Measurements from ENCODE around the gene NOXO1.

Gene NOXO1

GRCh38 chr16:1979271-1980029 is 1.8 kb downstream of the NOXO1 start:
- DNase-seq, result no peak

GRCh38 chr16:1978476-1979120 is 2.7 kb downstream of the NOXO1 start:
- DNase-seq, result no peak

GRCh38 chr16:1977875-1978268 is 3.4 kb downstream of the NOXO1 start:
- DNase-seq, result no peak

GRCh38 chr16:1976951-1977874 is 4.1 kb downstream of the NOXO1 start:
- no peak for DNase-seq

GRCh38 chr16:1976216-1976520 is 5.1 kb downstream of the NOXO1 start:
- no peak for DNase-seq

- no peak for DNase-seq
These were observed 5.6 kb downstream of the NOXO1 start for GRCh38 chr16:1975432-1976215.

GRCh38 chr16:1974157-1975070 is 6.9 kb downstream of the NOXO1 start:
- DNase-seq, result no peak

- DNase-seq, result no peak
These were observed 7.7 kb downstream of the NOXO1 start for GRCh38 chr16:1973461-1974156.

GRCh38 chr16:1972490-1972877 is 8.8 kb downstream of the NOXO1 start:
- no peak for DNase-seq

GRCh38 chr16:1971796-1972489 is 9.3 kb downstream of the NOXO1 start, which contains the start of gene TBL3:
Gene TBL3, plus strand, starts transcription at chr16:1972053. Its CDS starts 112 bp downstream, at chr16:1972165.
- DNase-seq, result peak; percentile 63 to 97 (median 89)

GRCh38 chr16:1968146-1968953 is 12.9 kb downstream of the NOXO1 start:
- DNase-seq, result no peak

- DNase-seq, result no peak
These were observed 14.8 kb downstream of the NOXO1 start, which contains the start of gene RNF151 for GRCh38 chr16:1966460-1966859. Gene RNF151, plus strand, starts transcription at chr16:1966856. Its CDS starts 26 bp downstream, at chr16:1966882.

- no peak for DNase-seq
These were observed 15.8 kb downstream of the NOXO1 start for GRCh38 chr16:1965396-1966001.

- peak; percentile 71 to 100 (median 96) for DNase-seq
These were observed 16.5 kb downstream of the NOXO1 start, which contains the start of gene RPS2 for GRCh38 chr16:1964506-1965395. Gene RPS2, minus strand, starts transcription at chr16:1964826. Its CDS starts 201 bp downstream, at chr16:1964625.

- peak in 11 of 51 donors; percentile 46 to 74 (median 55) for DNase-seq
These were observed 17.3 kb downstream of the NOXO1 start for GRCh38 chr16:1963806-1964505.
